Chondrocyte (in vitro differentiated cells): ENCODE measurements around the gene CYBRD1. TPM values are rescaled to one million over a fixed set of nuclear protein-coding genes. Genes with fewer than 3 reads are reported as not detected.

Experiments used
- DNase-seq: peaks from one replicate; pipeline ENCODE4 v3.0.0; 2021; ENCODE audit warnings: mixed read lengths, low spot score
- H3K27ac Mint-ChIP-seq: one replicate; pipeline ENCODE4 v1.8.0; 2021; ENCODE audit warnings: mild to moderate bottlenecking, moderate library complexity, mixed read lengths; ENCODE audit not compliant: unreplicated experiment
- H3K27me3 Mint-ChIP-seq: 2 replicates; pipeline ENCODE4 v1.8.0; 2021; ENCODE audit warnings: low read depth, mixed read lengths
- H3K36me3 Mint-ChIP-seq: 2 replicates; pipeline ENCODE4 v1.8.0; 2021; ENCODE audit warnings: low read depth, mixed read lengths
- H3K4me1 Mint-ChIP-seq: 2 replicates; pipeline ENCODE4 v1.8.0; 2021; ENCODE audit warnings: low read depth, mild to moderate bottlenecking, mixed read lengths
- H3K4me3 Mint-ChIP-seq: one replicate; pipeline ENCODE4 v1.8.0; 2021; ENCODE audit warnings: mild to moderate bottlenecking, moderate library complexity, mixed read lengths; ENCODE audit not compliant: unreplicated experiment
- H3K9me3 Mint-ChIP-seq: 2 replicates; pipeline ENCODE4 v1.8.0; 2021; ENCODE audit warnings: low read depth, mixed read lengths
- total RNA-seq: library from RNA; stranded (reverse); gene quantifications from 3 replicates; pipeline ENCODE4 v1.2.1, GENCODE V29; 2021
- TF ChIP-seq, protein P1 (sequence below): fragments of 200-600 bp; sonication (generic); IDR thresholded peaks from 2 replicates; pipeline ENCODE4 v1.5.0; 2021; ENCODE audit warnings: antibody characterized with exemption, mild to moderate bottlenecking, moderate library complexity

Gene CYBRD1
- total RNA-seq, 1 donor from 2014 or later = 84.5 TPM

DNA sequence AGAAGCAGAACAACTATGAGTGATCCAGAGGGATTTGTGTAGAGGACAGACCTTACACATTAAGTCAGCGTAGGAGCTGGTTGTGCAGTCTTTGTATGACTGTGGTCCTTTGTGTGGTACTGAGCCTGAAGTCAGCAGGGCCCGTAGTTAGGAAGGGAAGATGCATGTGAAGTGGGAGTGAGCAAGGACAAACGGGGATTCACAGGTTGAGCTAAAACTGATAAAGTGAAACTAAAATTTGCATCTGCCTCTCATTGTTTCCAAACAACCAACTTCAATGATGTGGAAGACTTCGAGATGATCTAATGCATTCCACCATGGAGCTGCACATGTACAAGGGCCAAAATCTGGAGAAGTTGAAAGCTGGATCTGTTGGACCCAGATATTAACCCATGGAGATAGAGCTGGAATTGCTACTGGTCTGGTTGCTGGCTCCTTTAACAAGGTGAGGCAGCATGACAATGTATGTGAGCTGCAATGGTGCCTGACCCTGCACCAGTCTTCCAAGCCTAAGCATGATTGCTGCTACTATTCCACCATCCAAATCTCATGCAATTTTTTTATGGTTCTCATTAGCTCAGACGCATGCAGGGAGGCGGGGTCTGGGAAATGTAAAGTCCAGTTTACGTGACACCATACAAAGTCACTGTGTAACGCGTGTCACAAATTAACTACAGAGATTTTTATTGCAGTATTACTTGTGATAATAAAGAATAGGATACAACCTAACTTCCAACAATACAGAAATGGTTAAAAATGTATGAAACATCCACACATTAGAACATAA is 12.1 kb upstream of the CYBRD1 start:
- Mint-ChIP-seq H3K27ac (no peak overlapping the region), H3K36me3 (no peaks in the 10 kb centered on the region), H3K9me3 (peaks cover 4% of the 10 kb centered on the region), H3K27me3 (no peaks in the 10 kb centered on the region), H3K4me1 (peaks cover 5% of the 10 kb centered on the region), H3K4me3 (no peak overlapping the region)
- DNase-seq = no peak
- TF ChIP-seq, protein P1, sequence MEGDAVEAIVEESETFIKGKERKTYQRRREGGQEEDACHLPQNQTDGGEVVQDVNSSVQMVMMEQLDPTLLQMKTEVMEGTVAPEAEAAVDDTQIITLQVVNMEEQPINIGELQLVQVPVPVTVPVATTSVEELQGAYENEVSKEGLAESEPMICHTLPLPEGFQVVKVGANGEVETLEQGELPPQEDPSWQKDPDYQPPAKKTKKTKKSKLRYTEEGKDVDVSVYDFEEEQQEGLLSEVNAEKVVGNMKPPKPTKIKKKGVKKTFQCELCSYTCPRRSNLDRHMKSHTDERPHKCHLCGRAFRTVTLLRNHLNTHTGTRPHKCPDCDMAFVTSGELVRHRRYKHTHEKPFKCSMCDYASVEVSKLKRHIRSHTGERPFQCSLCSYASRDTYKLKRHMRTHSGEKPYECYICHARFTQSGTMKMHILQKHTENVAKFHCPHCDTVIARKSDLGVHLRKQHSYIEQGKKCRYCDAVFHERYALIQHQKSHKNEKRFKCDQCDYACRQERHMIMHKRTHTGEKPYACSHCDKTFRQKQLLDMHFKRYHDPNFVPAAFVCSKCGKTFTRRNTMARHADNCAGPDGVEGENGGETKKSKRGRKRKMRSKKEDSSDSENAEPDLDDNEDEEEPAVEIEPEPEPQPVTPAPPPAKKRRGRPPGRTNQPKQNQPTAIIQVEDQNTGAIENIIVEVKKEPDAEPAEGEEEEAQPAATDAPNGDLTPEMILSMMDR = no peak

GRCh38 chr2:171512014-171512413 is 10.3 kb upstream of the CYBRD1 start:
- TF ChIP-seq, protein P1 = no peak
- H3K27ac Mint-ChIP-seq = no peak overlapping the region
- H3K4me3 Mint-ChIP-seq = no peak overlapping the region
- no peaks in the 10 kb centered on the region for H3K36me3 Mint-ChIP-seq
- no peak for DNase-seq
- H3K9me3 Mint-ChIP-seq = no peaks in the 10 kb centered on the region
- peaks cover 3% of the 10 kb centered on the region for H3K4me1 Mint-ChIP-seq
- no peaks in the 10 kb centered on the region for H3K27me3 Mint-ChIP-seq

DNA sequence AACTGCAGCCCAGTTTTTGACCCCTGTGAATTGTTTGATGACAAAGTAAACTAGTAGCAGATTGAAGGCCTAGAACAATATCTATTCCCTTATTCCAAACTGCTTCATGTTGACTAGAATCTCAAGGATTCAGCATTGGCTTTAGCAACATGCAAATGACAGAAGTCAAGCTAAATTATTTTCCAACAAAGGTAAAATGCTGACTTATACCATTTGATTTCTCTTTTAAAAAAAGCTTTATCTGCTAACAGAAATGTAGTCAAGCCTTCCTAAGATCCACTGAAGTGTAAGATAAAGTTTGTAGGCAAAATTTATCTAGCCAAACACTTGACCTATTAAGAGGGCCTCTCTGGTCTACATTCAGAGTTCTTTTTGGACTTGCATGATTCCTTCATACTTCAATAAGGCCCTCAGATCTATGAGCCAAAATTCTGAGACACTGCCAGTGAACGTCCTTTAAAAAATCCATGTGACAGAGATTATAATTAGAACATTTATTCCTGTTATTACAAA is 9.5 kb upstream of the CYBRD1 start:
- H3K36me3 Mint-ChIP-seq = no peaks in the 10 kb centered on the region
- no peak for DNase-seq
- H3K27ac Mint-ChIP-seq = no peak overlapping the region
- H3K4me3 Mint-ChIP-seq = no peak overlapping the region
- TF ChIP-seq, protein P1 = no peak
- H3K27me3 Mint-ChIP-seq = no peaks in the 10 kb centered on the region
- no peaks in the 10 kb centered on the region for H3K9me3 Mint-ChIP-seq
- peaks cover 3% of the 10 kb centered on the region for H3K4me1 Mint-ChIP-seq

DNA sequence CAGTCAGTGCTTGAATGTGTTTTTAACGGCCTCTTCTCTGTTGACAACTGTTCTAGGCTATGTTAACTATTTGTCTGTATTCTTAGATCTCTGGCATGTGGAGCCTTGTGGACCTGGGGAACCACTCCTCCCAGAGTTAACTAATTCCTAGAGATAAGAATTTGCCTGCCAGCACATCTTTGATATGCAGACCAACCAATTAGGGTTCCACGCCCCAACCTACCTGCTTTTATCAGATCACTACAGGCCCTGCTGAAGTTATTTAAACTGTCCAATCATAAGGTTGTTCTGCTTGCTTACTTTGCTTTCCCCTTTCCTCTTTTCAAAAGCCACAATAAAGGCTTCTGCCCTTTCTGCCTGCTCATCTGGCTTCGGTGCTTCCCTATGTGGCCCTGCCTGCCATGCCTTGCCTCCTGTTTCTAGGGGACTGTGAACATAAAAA is 8.5 kb upstream of the CYBRD1 start:
- DNase-seq = no peak
- H3K27me3 Mint-ChIP-seq = no peaks in the 10 kb centered on the region
- TF ChIP-seq, protein P1 = no peak
- H3K4me3 Mint-ChIP-seq = no peak overlapping the region
- H3K27ac Mint-ChIP-seq = no peak overlapping the region
- H3K9me3 Mint-ChIP-seq = no peaks in the 10 kb centered on the region
- H3K36me3 Mint-ChIP-seq = no peaks in the 10 kb centered on the region
- H3K4me1 Mint-ChIP-seq = peaks cover 3% of the 10 kb centered on the region

DNA sequence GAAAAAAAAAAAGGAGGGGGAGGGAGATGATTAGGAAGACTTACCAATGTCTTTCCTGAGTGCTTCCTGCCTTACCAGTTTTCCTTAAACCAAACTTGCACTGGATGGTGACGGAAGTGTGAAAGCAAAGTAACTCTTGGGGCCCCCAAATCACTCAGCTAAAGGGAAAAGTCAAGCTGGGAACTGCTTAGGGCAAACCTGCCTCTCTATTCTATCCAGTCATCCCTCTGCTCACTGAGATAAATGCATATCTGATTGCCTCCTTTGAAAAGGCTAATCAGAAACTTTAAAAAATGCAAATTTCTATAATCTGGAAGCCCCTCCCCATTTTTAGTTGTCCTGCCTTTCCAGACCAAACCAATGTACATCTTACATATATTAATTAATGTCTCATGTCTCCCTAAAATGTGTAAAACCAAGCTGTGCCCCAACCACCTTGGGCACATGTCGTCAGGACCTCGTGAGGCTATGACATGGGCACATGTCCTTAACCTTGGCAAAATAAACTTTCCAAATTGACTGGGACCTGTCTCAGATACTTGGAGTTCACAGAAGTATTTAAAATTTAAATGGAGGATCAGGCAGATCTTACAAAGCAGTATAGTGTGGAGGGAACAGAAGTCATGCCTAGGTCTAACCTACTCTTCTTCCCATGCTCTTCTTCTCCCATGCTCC is 7.2 kb upstream of the CYBRD1 start:
- Mint-ChIP-seq H3K9me3 (no peaks in the 10 kb centered on the region), H3K4me1 (peaks cover 3% of the 10 kb centered on the region), H3K4me3 (no peak overlapping the region), H3K27me3 (no peaks in the 10 kb centered on the region), H3K36me3 (no peaks in the 10 kb centered on the region), H3K27ac (no peak overlapping the region)
- TF ChIP-seq, protein P1 = no peak
- DNase-seq = no peak
